Fibroblast of pulmonary artery (primary cell): ENCODE data around the gene RSPRY1.
A peak's percentile ranks its signal among the peaks of the same experiment; 100 is the strongest.

Experiments
- DNase-seq: peaks from one replicate; pipeline ENCODE4 v3.0.0-alpha.2; 2010; ENCODE audit warnings: low read depth
- H3K4me3 ChIP-seq: replicated peaks from 2 replicates; pipeline ENCODE4 v1.5.1; 2011; ENCODE audit warnings: low read depth, mild to moderate bottlenecking, control low read depth, low read length, moderate library complexity
- TF ChIP-seq, protein P1 (sequence below): IDR thresholded peaks from 2 replicates; pipeline ENCODE4 v1.5.1; 2011; ENCODE audit warnings: mild to moderate bottlenecking, control low read depth, low read length, inconsistent platforms; ENCODE audit errors: missing control alignments

RSPRY1 gene

DNA sequence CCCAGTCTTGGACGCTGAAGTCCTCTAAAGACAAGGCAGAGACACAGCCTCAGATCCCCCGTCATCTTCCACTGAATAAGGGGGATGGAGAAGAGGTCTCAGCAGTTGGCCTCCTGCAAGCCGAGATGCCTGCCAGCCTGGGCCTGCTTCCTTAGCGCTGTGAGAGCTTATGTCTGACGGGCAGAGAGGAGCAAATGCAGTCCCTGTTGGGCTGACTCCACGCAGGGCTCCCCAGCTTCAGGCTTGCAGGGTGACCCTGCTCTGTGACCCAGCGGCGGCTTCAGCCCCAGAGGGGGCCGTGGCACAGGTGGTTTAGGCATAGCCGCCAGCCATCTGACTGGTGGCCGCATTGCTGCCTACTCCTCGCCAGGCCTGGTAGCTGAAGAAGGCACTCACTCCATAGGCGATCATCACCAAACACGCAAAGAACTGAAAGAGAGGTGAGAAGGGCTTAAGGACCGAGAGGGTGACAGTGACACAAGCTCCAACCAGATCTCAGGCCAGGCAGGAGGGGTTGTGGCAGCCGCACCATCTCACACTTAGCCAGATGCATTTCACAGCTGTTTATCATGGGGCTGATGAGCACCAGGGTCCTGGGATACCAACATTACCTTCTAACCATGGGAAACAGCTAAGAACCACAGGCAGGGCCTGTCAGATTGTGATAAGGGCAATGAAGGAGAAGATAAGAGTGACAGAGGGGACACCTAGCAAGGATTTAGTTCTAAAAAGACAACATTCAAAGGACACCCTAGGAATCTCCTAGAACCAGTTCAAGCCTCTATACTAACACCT is 70.7 kb downstream of the RSPRY1 start:
- TF ChIP-seq, protein P1, sequence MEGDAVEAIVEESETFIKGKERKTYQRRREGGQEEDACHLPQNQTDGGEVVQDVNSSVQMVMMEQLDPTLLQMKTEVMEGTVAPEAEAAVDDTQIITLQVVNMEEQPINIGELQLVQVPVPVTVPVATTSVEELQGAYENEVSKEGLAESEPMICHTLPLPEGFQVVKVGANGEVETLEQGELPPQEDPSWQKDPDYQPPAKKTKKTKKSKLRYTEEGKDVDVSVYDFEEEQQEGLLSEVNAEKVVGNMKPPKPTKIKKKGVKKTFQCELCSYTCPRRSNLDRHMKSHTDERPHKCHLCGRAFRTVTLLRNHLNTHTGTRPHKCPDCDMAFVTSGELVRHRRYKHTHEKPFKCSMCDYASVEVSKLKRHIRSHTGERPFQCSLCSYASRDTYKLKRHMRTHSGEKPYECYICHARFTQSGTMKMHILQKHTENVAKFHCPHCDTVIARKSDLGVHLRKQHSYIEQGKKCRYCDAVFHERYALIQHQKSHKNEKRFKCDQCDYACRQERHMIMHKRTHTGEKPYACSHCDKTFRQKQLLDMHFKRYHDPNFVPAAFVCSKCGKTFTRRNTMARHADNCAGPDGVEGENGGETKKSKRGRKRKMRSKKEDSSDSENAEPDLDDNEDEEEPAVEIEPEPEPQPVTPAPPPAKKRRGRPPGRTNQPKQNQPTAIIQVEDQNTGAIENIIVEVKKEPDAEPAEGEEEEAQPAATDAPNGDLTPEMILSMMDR = no peak
- no peak for DNase-seq
- H3K4me3 ChIP-seq = no peak overlapping the region

DNA sequence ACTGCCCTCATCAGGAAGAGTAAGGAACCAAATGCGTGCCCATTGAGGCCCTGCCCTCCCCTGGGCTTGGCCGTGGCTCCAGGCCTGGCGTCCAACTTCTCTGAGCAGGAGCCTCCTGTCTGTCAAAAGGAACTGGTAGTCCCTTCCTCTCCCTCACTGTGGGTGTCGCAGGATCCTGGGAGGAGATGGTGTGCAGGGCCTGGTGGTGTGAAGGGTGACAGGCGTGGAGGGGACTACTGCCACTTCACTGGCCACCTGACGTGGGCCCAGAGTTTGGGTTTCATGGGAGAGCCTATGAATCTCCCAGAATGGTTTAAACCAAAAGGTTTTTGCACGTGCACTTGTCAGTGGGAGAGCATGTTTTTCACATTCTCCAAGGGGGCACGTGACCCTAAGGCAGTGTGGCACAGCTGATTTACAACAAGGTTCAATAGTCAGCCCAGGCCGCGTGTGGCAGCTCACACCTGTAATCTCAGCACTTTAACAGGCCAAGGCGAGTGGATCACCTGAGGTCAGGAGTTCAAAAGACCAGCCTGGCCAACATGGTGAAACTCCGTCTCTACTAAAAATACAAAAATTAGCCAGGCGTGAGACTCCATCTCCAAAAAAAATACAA is 71.4 kb downstream of the RSPRY1 start:
- DNase-seq = no peak
- H3K4me3 ChIP-seq = no peak overlapping the region
- TF ChIP-seq, protein P1 = no peak

DNA sequence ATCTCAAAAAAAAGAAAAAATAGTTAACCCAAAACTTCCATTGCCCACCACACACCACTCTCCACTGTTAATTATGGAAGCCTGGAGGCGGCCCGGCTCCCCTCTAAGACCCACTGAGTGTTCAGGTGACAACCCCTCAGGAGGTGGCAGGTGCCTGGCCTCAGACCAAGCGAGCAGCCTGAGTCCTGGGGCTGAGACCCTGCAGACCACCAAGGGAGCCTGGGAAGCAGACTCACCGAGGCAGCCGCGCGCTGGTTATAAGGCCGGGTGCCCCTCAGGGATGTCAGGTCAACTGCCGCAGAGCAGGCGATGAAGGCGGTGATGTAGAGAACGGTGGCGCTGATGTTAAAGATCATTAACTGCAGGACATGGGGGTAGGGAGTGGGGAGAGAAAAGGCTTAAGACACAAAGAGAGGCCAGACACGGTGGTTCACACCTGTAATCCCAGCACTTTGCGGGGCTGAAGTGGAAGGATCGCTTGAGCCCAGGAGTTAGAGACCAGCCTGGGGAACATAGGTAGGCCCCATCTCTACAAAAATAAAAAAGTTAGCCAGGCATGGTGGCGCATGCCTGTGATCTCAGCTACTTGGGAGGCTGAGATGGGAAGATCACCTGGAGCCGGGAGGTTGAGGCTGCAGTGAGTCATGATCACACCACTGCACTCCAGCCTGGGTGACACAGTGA is 72.2 kb downstream of the RSPRY1 start:
- no peak for DNase-seq
- no peak overlapping the region for H3K4me3 ChIP-seq
- TF ChIP-seq, protein P1 = no peak

DNA sequence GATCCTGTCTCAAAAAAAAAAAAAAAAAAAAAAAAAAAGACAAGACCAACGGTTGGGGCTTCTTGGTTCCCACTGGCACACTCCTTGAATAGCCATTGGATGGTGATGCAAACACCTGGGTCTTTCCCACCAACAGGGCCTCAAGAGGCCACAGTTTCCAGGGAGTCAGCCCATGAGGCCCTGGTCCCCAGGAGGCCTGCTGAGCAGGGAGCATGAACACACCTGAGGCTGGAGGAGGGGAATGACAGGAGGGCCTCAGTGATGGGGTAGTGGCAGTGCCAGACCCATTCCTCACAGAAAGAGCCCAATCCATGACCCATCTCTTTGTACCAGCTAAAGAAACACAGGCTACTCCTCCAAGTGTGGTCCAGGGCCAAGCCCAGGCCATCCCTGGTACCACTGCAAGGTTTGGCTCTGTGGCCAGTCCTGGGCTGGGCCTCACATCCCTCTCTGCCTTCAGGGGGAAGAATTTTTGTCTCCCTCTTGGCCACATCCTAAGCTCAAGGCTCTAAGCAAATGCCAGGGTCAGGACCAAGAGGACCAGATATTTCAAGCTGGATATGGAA is 72.9 kb downstream of the RSPRY1 start:
- H3K4me3 ChIP-seq = no peak overlapping the region
- TF ChIP-seq, protein P1 = no peak
- DNase-seq = no peak

DNA sequence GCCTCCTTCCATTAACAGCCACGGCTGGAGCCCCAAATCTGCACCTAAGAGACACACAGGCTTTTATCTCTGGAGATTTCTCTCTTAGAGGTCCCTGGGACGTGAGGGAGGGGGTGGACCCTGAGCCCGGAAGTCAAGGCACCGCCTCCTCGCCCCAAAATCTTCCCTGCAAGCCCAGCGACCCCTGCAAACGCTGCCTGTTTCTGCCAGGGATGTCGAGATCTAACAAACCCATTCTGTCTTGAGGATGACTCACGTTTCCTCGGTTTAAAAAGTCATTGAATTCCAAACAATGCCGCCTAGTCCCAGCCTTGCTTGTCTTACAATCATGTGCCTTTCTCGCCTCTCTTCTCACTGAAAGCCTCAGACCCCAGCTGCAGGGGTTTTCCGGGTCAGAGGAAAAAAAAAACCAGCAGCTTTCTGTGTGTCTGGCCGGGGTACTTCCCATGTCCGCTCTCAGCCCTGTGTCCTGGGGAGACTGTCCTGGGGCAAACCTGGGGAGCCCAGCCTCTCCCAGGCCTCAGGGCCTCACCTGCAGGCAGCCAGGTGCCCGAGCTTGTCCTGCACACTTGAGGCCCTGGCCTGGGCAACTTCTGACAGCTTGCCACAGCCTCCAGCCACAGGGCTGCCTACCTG is 74.3 kb downstream of the RSPRY1 start:
- TF ChIP-seq, protein P1 = no peak
- DNase-seq = peak; percentile 84
- H3K4me3 ChIP-seq = peak overlapping the region; percentile 15

DNA sequence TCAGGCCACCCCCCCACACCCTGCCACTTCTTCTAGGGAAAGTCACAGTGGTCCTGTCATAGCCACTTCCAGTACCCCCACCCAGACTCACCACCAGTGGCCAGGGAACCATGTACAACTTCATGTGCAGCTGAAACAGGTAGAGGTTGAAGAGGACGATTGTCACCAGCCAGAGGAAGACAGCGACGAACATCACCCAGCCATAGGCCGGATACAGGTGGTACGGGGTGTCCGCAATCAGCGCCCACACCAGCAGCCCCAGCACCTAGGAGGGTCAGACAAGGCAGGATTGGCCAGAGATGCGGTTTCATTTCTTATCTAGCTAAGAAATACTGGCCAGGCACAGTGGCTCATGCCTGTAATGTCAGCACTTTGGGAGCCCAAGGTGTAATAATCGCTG is 75.7 kb downstream of the RSPRY1 start:
- H3K4me3 ChIP-seq = no peak overlapping the region
- no peak for DNase-seq
- TF ChIP-seq, protein P1 = no peak
